NCI-H510A treated with DMSO at 0.1 percent for 48 hours (cell line): ENCODE measurements around the gene QSOX2.
"Not testable (repeated sequence)": the region's sequence is repeated elsewhere in the genome, so short reads cannot be mapped to it uniquely, and the experiment has no call there.

Experiments used
- DNase-seq: peaks from one replicate; lab custom pipeline; 2025; lab: John Stamatoyannopoulos, UW

QSOX2 gene

GRCh38 chr9:136282272-136282861, 36.8 kb upstream of the QSOX2 start:
- DNase-seq = no peak

- DNase-seq = no peak
Measured at GRCh38 chr9:136281421-136282271, 36.0 kb upstream of the QSOX2 start.

- no peak for DNase-seq
Measured at GRCh38 chr9:136280535-136281315, 35.1 kb upstream of the QSOX2 start.

GRCh38 chr9:136279471-136279870, 33.9 kb upstream of the QSOX2 start:
- DNase-seq = no peak

GRCh38 chr9:136278894-136279293, 33.3 kb upstream of the QSOX2 start:
- no peak for DNase-seq

GRCh38 chr9:136278221-136278620, 32.6 kb upstream of the QSOX2 start:
- DNase-seq = no peak

GRCh38 chr9:136277746-136278145, 32.1 kb upstream of the QSOX2 start:
- no peak for DNase-seq

GRCh38 chr9:136276716-136277115, 31.1 kb upstream of the QSOX2 start:
- DNase-seq = no peak

GRCh38 chr9:136275655-136276429, 30.2 kb upstream of the QSOX2 start:
- no peak for DNase-seq

GRCh38 chr9:136274786-136275654, 29.4 kb upstream of the QSOX2 start:
- no peak for DNase-seq

GRCh38 chr9:136273921-136274785, 28.5 kb upstream of the QSOX2 start:
- DNase-seq = no peak

GRCh38 chr9:136273244-136273865, 27.7 kb upstream of the QSOX2 start:
- no peak for DNase-seq

- DNase-seq = no peak
Measured at GRCh38 chr9:136270173-136270705, 24.6 kb upstream of the QSOX2 start.

- no peak for DNase-seq
Measured at GRCh38 chr9:136268735-136269134, 23.1 kb upstream of the QSOX2 start.

GRCh38 chr9:136268318-136268717, 22.7 kb upstream of the QSOX2 start:
- no peak for DNase-seq

GRCh38 chr9:136267261-136268111, 21.9 kb upstream of the QSOX2 start:
- no peak for DNase-seq

GRCh38 chr9:136266641-136267040, 21.0 kb upstream of the QSOX2 start:
- DNase-seq = not testable (repeated sequence)
